ENCODE measurements around the gene SPZ1.

DNA sequence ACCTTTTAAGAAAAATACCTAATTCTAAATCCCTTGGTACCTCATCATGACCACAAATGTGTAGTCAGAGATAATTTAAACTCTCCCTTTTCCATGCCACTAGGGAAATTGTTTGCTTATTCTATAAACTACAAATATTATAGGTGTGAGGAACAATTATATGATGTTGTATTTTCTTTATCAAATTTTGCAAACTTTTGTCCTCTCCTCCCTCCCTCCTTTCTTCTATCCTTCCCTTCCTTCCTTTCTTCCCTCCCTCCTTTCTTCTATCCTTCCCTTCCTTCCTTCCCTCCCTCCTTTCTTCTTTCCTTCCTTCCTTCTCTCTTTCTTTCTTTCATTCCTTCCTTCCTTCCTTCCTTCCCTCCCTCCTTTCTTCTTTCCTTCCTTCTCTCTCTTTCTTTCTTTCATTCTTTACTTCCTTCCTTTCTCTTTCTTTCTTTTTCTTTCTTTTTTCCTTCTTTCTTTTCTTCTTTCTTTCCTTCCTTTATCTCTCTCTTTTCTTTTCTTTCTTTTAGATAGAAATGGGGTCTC is 41.2 kb downstream of the SPZ1 start:
- TF ChIP-seq RAD21 (IDR thresholded peaks at IDR 0.05; ENCODE audit: low read depth) (no peak), POLR2AphosphoS5 (IDR thresholded peaks at IDR 0.05; ENCODE audit: low read depth, low read length) (no peak)

All from HCT116 (cell line).